Calu3 (cell line): Measurements from ENCODE around the gene ALKBH6. TPM values are rescaled to one million over a fixed set of nuclear protein-coding genes. Genes with fewer than 3 reads are reported as not detected.
A peak's percentile ranks its signal among the peaks of the same experiment; 100 is the strongest.
"Not testable (repeated sequence)": the region's sequence is repeated elsewhere in the genome, so short reads cannot be mapped to it uniquely, and the experiment has no call there.

Source experiments
- BruUV-seq: library from RNA; stranded (reverse); fragments of 400-500 nt; replicated peaks from 2 replicates; lab custom pipeline; 2021; lab: Mats Ljungman, UMichigan
- CTCF ChIA-PET: fragments of 300-600 bp; sonication (Branson Sonifier 250); formaldehyde crosslinking; loops from one replicate; lab custom pipeline; 2022; ENCODE audit warnings: antibody characterized with exemption; lab: Charles Lee
- DNase-seq: peaks from one replicate; pipeline ENCODE4 v3.0.0; 2022
- H3K27ac Mint-ChIP-seq: one replicate; pipeline ENCODE4 v1.8.0; 2022; ENCODE audit warnings: mixed read lengths; ENCODE audit not compliant: unreplicated experiment
- H3K27me3 Mint-ChIP-seq: one replicate; pipeline ENCODE4 v1.8.0; 2022; ENCODE audit warnings: mixed read lengths; ENCODE audit not compliant: unreplicated experiment
- H3K36me3 Mint-ChIP-seq: one replicate; pipeline ENCODE4 v1.8.0; 2022; ENCODE audit warnings: mild to moderate bottlenecking, moderate library complexity, mixed read lengths; ENCODE audit not compliant: insufficient read depth, unreplicated experiment
- H3K4me1 Mint-ChIP-seq: one replicate; pipeline ENCODE4 v1.8.0; 2022; ENCODE audit warnings: mild to moderate bottlenecking, low read depth, mixed read lengths; ENCODE audit not compliant: unreplicated experiment
- H3K4me3 Mint-ChIP-seq: one replicate; pipeline ENCODE4 v1.8.0; 2022; ENCODE audit warnings: mild to moderate bottlenecking, low read depth, moderate library complexity, mixed read lengths; ENCODE audit not compliant: unreplicated experiment
- H3K9me3 Mint-ChIP-seq: one replicate; pipeline ENCODE4 v1.8.0; 2022; ENCODE audit warnings: low read depth, mixed read lengths; ENCODE audit not compliant: unreplicated experiment
- CTCF ChIP-seq: fragments of 200-600 bp; IDR thresholded peaks from one replicate; pipeline ENCODE4 v1.8.0; 2022; ENCODE audit warnings: antibody characterized with exemption; ENCODE audit not compliant: unreplicated experiment
- intact Hi-C: fragments of 100-400 bp; cut with micrococcal nuclease; formaldehyde crosslinking; loops from one replicate; pipeline ENCODE4 v1.10.0; 2022; ENCODE audit not compliant: unreplicated experiment
- total RNA-seq: library from RNA; stranded (reverse); gene quantifications from 2 replicates; pipeline ENCODE4 v1.2.3, GENCODE V29; 2022

ALKBH6 gene
- total RNA-seq, 1 experiment from 2014 or later: 56.7 TPM

- CTCF ChIA-PET: no interaction called here
- peak; percentile 49 for DNase-seq
- peaks cover 83% of the 10 kb centered on the region for H3K27me3 Mint-ChIP-seq
- peaks cover 5% of the 10 kb centered on the region for H3K36me3 Mint-ChIP-seq
- no peak for TF ChIP-seq CTCF
- peaks cover 4% of the 10 kb centered on the region for H3K9me3 Mint-ChIP-seq
- H3K4me1 Mint-ChIP-seq: no peaks in the 10 kb centered on the region
- intact Hi-C loops: no loop called here
- no TSS peak for BruUV-seq
- peak overlapping the region; percentile 59 for H3K4me3 Mint-ChIP-seq
- H3K27ac Mint-ChIP-seq: no peak overlapping the region
These were observed 27.1 kb downstream of the ALKBH6 start for GRCh38 chr19:35986664-35987570.

- TF ChIP-seq CTCF: no peak
- peaks cover 90% of the 10 kb centered on the region for H3K27me3 Mint-ChIP-seq
- no TSS peak for BruUV-seq
- peaks cover 4% of the 10 kb centered on the region for H3K9me3 Mint-ChIP-seq
- H3K4me3 Mint-ChIP-seq: peak overlapping the region; percentile 59
- CTCF ChIA-PET: no interaction called here
- intact Hi-C loops: no loop called here
- H3K4me1 Mint-ChIP-seq: no peaks in the 10 kb centered on the region
- peaks cover 5% of the 10 kb centered on the region for H3K36me3 Mint-ChIP-seq
- H3K27ac Mint-ChIP-seq: no peak overlapping the region
- no peak for DNase-seq
These were observed 27.9 kb downstream of the ALKBH6 start for GRCh38 chr19:35986111-35986510.

GRCh38 chr19:35983177-35983576 is 30.8 kb downstream of the ALKBH6 start:
- Mint-ChIP-seq H3K4me3 (no peak overlapping the region), H3K27me3 (peaks cover 93% of the 10 kb centered on the region), H3K27ac (no peak overlapping the region), H3K36me3 (peaks cover 5% of the 10 kb centered on the region), H3K9me3 (peaks cover 2% of the 10 kb centered on the region), H3K4me1 (no peaks in the 10 kb centered on the region)
- TF ChIP-seq CTCF: no peak
- no peak for DNase-seq
- CTCF ChIA-PET: interaction anchor here (0.5 kb wide), 1 partner anchor 11 kb away, joined by 3 read pairs; no protein-coding TSS in a partner anchor
- intact Hi-C loops: no loop called here
- BruUV-seq: no TSS peak

- DNase-seq, H3K36me3 Mint-ChIP-seq, intact Hi-C loops, H3K9me3 Mint-ChIP-seq, CTCF ChIA-PET, H3K4me1 Mint-ChIP-seq, H3K4me3 Mint-ChIP-seq, BruUV-seq, H3K27ac Mint-ChIP-seq: not testable (repeated sequence)
- peaks cover 87% of the 10 kb centered on the region for H3K27me3 Mint-ChIP-seq
These were observed 33.0 kb downstream of the ALKBH6 start for GRCh38 chr19:35980997-35981396.

GRCh38 chr19:35978832-35979365 is 35.1 kb downstream of the ALKBH6 start:
- H3K36me3 Mint-ChIP-seq: no peaks in the 10 kb centered on the region
- no peak overlapping the region for H3K27ac Mint-ChIP-seq
- no peak overlapping the region for H3K4me3 Mint-ChIP-seq
- intact Hi-C loops: no loop called here
- CTCF ChIA-PET: no interaction called here
- H3K4me1 Mint-ChIP-seq: no peaks in the 10 kb centered on the region
- no peak for TF ChIP-seq CTCF
- H3K27me3 Mint-ChIP-seq: peaks cover 74% of the 10 kb centered on the region
- no TSS peak for BruUV-seq
- H3K9me3 Mint-ChIP-seq: no peaks in the 10 kb centered on the region
- no peak for DNase-seq
